Body of pancreas (tissue), 4 donors: ENCODE data around the gene OR2T2. TPM values are rescaled to one million over a fixed set of nuclear protein-coding genes. Genes with fewer than 3 reads are reported as not detected.
"Not testable (repeated sequence)": the region's sequence is repeated elsewhere in the genome, so short reads cannot be mapped to it uniquely, and the experiment has no call there.

Source experiments
- ATAC-seq: fragments of 150-250 bp; one replicate; pipeline ENCODE4 v1.9.1; 2016
- DNase-seq, 4 donors: peaks; one replicate each; pipeline ENCODE4 v3.0.0-alpha.2; 2019
- H3K27ac ChIP-seq, 4 donors: fragments of 200-600 bp; sonication (generic); 1 replicate in 3 of 4; 2 replicates in 1 of 4; pipeline versions ENCODE4 v1.5.1 to v1.6.1; 2016 to 2019; ENCODE audit warnings: mild to moderate bottlenecking in 1 of 4, mixed read lengths in 1 of 4, moderate library complexity in 1 of 4
- H3K27me3 ChIP-seq, 2 donors: fragments of 200-600 bp; sonication (generic); one replicate each; pipeline ENCODE4 v1.6.0; 2016; ENCODE audit warnings: mild to moderate bottlenecking in 1 of 2
- H3K36me3 ChIP-seq, 2 donors: fragments of 200-600 bp; sonication (generic); replicated peaks in 1 of 2; 2 replicates each; pipeline ENCODE4 v1.5.1; 2016; ENCODE audit warnings: low read depth in 2 of 2; ENCODE audit not compliant: insufficient read depth in 1 of 2
- H3K4me1 ChIP-seq: fragments of 200-600 bp; sonication (generic); one replicate; pipeline ENCODE4 v1.6.0; 2016
- H3K4me3 ChIP-seq, 2 donors: fragments of 200-600 bp; sonication (generic); 1 replicate in 1 of 2; 2 replicates in 1 of 2; pipeline ENCODE4 v1.5.1; 2016 to 2019
- H3K9me3 ChIP-seq, 3 donors: fragments of 200-600 bp; sonication (generic); 1 replicate in 2 of 3; 2 replicates in 1 of 3; pipeline ENCODE4 v1.5.1; 2016
- WGBS, 2 donors: methylation state at CpG; one replicate each; pipeline ENCODE4 v1.1.5; 2017; 5-methylcytosine and 5-hydroxymethylcytosine counted together
- intact Hi-C: fragments of 100-400 bp; cut with DNase I; formaldehyde crosslinking; loops from one replicate; pipeline ENCODE4 v1.15.1; 2023
- total RNA-seq, 2 donors: library from RNA; depleted of rRNA; stranded (reverse); fragments of >200 nt; gene quantifications; one replicate each; pipeline ENCODE4 v1.1.0, GENCODE V29; 2016

OR2T2 gene
- total RNA-seq, 2 donors from 2014 or later, result not detected

DNA sequence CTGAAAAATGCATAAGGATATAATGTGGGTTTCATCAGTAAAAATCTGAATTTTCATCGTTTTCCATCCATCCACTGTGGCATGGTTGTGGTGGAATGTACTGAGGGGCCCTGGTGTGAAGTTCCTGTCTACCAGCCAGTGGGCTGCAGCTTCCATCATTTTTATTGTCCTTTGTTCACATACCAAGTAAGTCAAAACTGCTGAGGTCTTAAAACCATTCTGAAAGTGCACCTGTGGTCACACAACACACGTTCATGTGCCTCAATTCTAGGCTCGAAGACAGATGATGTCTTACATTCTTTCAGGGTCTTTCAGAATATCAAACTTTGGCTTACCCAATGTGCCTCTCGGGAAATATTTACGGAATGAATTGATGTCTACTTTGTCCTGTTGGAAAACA is 6.2 kb upstream of the OR2T2 start:
- H3K9me3 ChIP-seq, H3K27ac ChIP-seq, ATAC-seq, H3K4me1 ChIP-seq, H3K36me3 ChIP-seq, intact Hi-C loops, DNase-seq, H3K27me3 ChIP-seq, H3K4me3 ChIP-seq: not testable (repeated sequence)
- 40 to 58% methylated on average over 5 of the region's 5 CpGs for WGBS, 2 donors

DNA sequence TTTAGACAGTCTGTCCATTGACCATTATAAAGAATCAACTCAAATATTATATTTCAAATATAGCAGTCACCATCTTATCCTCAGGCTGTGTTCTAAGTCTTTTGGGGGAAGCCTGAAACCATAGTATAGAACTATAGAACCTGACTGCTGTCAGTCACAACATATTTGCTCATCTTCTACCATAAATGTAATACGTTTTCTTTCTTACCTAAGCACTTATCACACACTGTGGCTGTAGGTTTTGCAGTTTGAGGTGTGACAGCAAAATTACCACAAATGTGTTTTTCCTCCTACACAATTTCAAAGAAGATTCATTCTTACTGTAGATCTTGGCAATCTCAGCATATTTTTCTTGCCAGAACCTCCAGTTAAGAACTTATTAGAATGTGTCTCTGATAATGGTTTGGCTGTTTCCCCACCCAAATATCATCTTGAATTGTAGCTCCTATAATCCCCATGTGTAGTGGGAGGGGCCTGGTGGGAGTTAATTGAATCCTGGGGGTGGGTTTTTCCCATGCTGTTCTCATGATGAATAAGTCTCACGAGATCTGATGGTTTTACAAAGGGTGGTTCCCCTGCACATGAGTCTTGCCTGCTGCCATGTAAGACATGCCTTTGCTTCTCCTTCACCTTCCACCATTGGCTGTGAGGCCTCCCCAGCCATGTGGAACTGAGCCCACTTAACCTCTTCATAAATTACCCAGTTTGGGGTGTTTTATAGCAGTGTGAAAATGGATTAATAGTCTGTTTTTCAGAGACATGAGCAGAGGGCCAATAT is 2.7 kb upstream of the OR2T2 start:
- ATAC-seq, H3K9me3 ChIP-seq, H3K27ac ChIP-seq, H3K4me3 ChIP-seq, intact Hi-C loops, H3K27me3 ChIP-seq, DNase-seq, H3K4me1 ChIP-seq, H3K36me3 ChIP-seq: not testable (repeated sequence)
- WGBS, 2 donors, result 29 to 44% methylated on average over 1 of the region's 2 CpGs

DNA sequence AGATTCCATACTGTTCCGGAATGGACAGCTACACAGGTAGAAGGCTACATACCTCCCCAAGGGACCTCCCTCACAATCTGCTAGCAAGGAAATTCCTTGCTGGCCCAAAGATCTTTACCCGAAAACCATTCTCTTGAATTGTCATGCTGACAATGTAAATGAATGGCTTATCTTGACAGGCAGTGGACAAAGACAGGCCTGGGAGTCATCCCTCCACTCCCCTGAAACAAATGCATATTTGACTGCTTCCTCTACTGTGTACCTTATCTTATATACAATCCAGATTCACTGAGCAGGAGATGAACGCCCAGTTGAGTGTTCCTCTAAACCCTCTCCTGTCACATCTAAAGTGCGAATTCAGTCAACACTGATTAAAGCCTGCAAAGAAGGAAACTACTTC is 834 bp upstream of the OR2T2 start:
- DNase-seq, H3K4me1 ChIP-seq, intact Hi-C loops, H3K9me3 ChIP-seq, ATAC-seq, H3K36me3 ChIP-seq, H3K4me3 ChIP-seq, H3K27me3 ChIP-seq, H3K27ac ChIP-seq: not testable (repeated sequence)
- WGBS, 2 donors, result 51 to 55% methylated on average over 4 of the region's 4 CpGs

DNA sequence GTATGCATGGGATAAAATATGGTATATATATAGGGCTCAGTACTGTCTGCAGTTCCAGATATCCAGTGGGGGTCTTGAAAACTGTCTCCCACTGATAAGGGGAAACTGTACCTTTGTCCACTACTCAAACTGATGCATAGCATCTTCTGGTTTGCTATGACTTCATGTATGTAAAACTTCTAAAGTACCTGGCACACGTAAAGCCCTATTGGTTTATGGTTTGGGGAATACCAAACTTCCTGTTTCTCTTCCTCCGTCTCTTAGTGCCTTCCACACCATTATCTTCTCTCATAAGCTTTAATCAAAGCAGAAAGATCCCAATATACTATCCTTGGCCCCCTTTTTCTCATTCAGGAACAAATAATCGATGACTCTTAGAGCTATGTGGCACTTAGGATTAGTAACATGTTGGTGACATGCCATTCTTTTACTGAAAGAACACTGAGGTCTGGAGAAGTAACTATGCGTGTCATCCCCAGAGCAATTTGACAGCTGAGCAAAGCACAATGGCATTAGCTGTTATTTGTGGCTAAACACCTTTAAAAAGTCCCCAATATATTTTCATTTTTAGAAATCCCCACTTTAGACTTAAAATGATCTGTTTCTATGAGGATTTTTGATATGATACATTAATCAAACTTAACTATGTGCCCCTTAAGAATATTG is 3.1 kb downstream of the OR2T2 start:
- H3K36me3 ChIP-seq, ATAC-seq, DNase-seq, H3K9me3 ChIP-seq, H3K27ac ChIP-seq, H3K4me1 ChIP-seq, intact Hi-C loops, H3K27me3 ChIP-seq, H3K4me3 ChIP-seq: not testable (repeated sequence)
- no CpG with 5 or more reads among the region's 4 CpGs for WGBS, 2 donors

DNA sequence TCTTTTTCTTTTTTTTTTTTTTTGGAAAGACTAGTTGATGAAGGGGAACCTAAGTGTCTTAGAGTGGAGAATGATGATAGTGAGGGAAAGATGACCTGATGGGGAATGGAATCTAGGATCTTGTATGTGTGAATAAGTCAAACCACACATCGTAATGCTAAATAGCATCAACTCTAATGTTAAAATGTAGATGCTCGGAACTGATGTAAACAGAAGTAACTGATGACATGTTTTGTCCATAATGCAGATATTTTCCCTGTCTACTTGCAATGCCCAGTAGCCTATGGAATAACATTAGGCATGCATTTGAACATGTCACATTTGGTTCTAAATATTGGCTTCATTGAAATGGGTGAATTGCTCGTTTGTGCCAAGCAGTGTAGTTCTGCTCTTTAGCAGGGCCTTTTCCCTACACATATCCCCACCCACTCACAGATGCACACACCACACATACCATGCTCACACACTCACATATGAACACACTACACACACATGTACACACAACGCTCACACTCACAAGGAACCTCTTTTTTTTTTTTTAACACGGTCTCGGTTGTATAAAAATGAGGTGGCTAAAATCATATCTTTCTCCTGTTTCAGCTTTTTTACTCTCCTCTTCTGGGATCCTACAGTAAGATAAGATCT is 4.5 kb downstream of the OR2T2 start:
- WGBS, 2 donors, result 75 to 78% methylated on average over 5 of the region's 6 CpGs
- intact Hi-C loops, result not testable (repeated sequence)

DNA sequence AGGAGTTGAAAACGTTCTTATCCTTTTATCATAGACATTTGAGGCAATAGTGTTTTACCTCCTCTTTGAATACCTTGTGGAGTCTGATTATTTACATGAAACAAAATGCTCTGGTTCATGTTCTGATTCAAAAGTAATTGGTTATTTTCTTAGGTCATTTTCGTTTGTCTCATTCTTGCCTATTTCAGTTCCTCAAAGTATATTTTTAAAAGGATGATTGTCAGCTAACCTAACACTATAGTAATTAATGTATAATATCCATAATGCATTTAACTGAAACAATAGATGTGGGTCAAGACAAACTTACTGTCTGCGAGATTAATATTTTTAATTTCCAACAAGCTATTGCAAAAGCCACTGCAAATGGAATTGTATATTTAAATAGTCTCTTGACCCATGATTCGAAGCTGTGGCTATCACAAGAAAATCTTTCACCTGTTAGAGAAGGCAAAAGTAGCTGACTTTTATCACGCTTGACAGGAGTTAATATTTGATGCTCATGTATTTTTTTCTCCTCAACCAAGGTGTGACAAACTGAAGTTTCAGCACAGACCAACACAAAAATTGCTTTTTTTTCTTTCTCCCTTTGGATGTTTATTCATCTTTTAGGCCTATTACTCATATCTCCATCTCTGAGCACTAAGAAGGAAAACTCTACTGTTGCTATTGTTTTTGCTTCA is 5.2 kb downstream of the OR2T2 start:
- ATAC-seq, H3K4me1 ChIP-seq, intact Hi-C loops, H3K9me3 ChIP-seq, DNase-seq, H3K27me3 ChIP-seq, H3K4me3 ChIP-seq, H3K36me3 ChIP-seq, H3K27ac ChIP-seq: not testable (repeated sequence)
- 31 to 55% methylated on average over 2 of the region's 5 CpGs for WGBS, 2 donors

More for the DNA sequence above, 4.5 kb downstream of the OR2T2 start:
- not testable (repeated sequence) for H3K4me1 ChIP-seq, H3K27me3 ChIP-seq, ATAC-seq, DNase-seq, H3K36me3 ChIP-seq, H3K4me3 ChIP-seq, H3K9me3 ChIP-seq, H3K27ac ChIP-seq

DNA sequence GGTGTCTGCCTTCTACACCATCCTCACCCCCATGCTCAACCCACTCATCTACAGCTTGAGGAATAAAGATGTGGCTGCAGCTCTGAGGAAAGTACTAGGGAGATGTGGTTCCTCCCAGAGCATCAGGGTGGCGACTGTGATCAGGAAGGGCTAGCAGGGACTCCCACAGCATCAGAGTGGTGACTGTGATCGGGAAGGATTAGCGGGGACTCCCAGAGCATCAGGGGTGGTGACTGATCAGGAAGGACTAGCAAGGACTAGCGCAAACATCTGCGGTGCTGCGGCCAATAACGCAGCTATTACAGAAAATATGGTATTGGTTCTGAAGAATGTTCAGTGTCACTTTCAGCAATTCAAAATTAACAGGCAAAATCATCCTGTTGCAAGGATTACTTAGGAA is 8.2 kb downstream of the OR2T2 start:
- H3K9me3 ChIP-seq, H3K4me3 ChIP-seq, DNase-seq, H3K36me3 ChIP-seq, intact Hi-C loops, H3K4me1 ChIP-seq, H3K27me3 ChIP-seq, H3K27ac ChIP-seq, ATAC-seq: not testable (repeated sequence)
- WGBS, 2 donors, result 70 to 79% methylated on average over 7 of the region's 7 CpGs

DNA sequence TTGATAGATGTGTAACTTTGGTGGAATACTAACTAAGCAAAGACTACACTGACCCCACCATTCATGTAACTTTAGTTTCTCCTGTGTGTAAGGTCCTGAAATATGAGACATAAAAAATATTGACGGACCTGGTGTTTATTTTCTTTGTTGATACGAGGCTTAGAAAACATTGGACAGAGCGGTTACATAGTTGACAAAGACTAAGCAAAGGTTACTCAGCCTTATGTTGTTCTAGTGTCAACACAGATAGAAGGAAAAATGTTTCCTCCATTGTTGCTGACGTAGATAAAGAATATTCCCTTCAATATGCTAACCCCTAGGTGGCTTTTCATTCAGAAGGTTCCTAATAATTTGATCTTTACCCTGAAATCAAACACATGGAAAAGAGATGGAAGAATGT is 9.6 kb downstream of the OR2T2 start:
- ATAC-seq, result peak; percentile 58
- H3K36me3 ChIP-seq, H3K27me3 ChIP-seq, H3K27ac ChIP-seq, DNase-seq, H3K4me1 ChIP-seq, H3K4me3 ChIP-seq, H3K9me3 ChIP-seq, intact Hi-C loops: not testable (repeated sequence)
- WGBS, 2 donors, result 6 to 14% methylated on average over 2 to 3 of the region's 4 CpGs

DNA sequence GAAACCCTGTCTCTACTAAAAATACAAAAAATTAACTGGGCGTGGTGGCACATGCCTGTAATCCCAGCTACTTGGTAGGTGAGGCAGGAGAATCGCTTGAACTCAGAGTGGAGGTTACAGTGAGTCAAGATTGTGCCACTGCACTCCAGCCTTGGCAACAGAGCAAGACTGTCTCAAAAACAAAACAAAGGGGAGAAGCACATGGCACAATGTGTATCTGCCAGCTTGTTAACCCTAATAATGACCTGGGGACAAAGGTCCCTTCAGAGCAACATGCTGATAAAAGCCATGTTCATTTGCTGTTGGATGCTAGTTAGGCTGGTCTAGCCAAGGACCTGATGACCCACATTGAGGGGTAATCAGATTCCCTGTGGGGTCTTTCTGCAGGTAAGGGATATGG is 11.2 kb downstream of the OR2T2 start:
- intact Hi-C loops, ATAC-seq, H3K36me3 ChIP-seq, H3K9me3 ChIP-seq, H3K27me3 ChIP-seq, H3K4me3 ChIP-seq, H3K27ac ChIP-seq, H3K4me1 ChIP-seq, DNase-seq: not testable (repeated sequence)
- WGBS, 2 donors, result no CpG with 5 or more reads among the region's 2 CpGs

DNA sequence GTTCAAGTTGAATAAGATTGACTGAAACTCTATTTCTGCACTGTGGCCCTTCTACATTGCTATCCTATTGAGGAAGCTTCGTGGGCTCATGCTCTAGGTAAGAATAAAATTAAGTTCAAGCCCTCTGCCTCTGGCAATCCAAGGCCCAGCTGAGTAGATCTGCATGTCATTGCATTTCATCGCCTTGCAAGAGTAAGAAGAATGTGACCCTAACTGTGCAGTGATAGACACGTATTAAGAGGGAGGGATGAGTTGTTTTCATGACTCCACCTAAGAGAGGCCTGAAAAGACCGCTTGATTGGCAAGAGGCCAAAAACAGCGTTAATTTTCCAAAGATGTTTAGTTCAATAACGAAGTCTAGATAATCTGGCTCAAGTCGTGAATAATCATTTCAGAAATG is 13.7 kb downstream of the OR2T2 start:
- ATAC-seq, H3K27ac ChIP-seq, H3K9me3 ChIP-seq, DNase-seq, H3K27me3 ChIP-seq, H3K36me3 ChIP-seq, H3K4me1 ChIP-seq, H3K4me3 ChIP-seq, intact Hi-C loops: not testable (repeated sequence)
- 51 to 64% methylated on average over 7 of the region's 7 CpGs for WGBS, 2 donors
